ENCODE data around the gene KLRC4.

KLRC4 gene

GRCh38 chr12:10366875-10367274 is 42.7 kb downstream of the KLRC4 start:
- H3K4me3 Mint-ChIP-seq: no peak overlapping the region
- peaks cover 53% of the 10 kb centered on the region for H3K36me3 Mint-ChIP-seq (ENCODE audit: low read depth)
- H3K9me3 Mint-ChIP-seq: peaks cover 4% of the 10 kb centered on the region
- H3K4me1 Mint-ChIP-seq (ENCODE audit: low read depth): peaks cover 25% of the 10 kb centered on the region
- no peak overlapping the region for H3K27ac Mint-ChIP-seq
- no peaks in the 10 kb centered on the region for H3K27me3 Mint-ChIP-seq

- Mint-ChIP-seq H3K27me3 (no peaks in the 10 kb centered on the region), H3K27ac (no peak overlapping the region), H3K4me1 (ENCODE audit: low read depth) (peaks cover 15% of the 10 kb centered on the region), H3K36me3 (ENCODE audit: low read depth) (peaks cover 51% of the 10 kb centered on the region), H3K9me3 (peaks cover 4% of the 10 kb centered on the region), H3K4me3 (no peak overlapping the region)
Measured at GRCh38 chr12:10365696-10366405, 43.7 kb downstream of the KLRC4 start.

- no peak overlapping the region for H3K4me3 Mint-ChIP-seq
- peaks cover 7% of the 10 kb centered on the region for H3K4me1 Mint-ChIP-seq (ENCODE audit: low read depth)
- no peak overlapping the region for H3K27ac Mint-ChIP-seq
- H3K27me3 Mint-ChIP-seq: no peaks in the 10 kb centered on the region
- peaks cover 4% of the 10 kb centered on the region for H3K9me3 Mint-ChIP-seq
- peaks cover 51% of the 10 kb centered on the region for H3K36me3 Mint-ChIP-seq (ENCODE audit: low read depth)
Measured at GRCh38 chr12:10364815-10365622, 44.5 kb downstream of the KLRC4 start.

GRCh38 chr12:10363914-10364814 is 45.4 kb downstream of the KLRC4 start:
- H3K27me3 Mint-ChIP-seq: no peaks in the 10 kb centered on the region
- no peak overlapping the region for H3K27ac Mint-ChIP-seq
- peaks cover 4% of the 10 kb centered on the region for H3K9me3 Mint-ChIP-seq
- peaks cover 3% of the 10 kb centered on the region for H3K4me1 Mint-ChIP-seq (ENCODE audit: low read depth)
- peaks cover 49% of the 10 kb centered on the region for H3K36me3 Mint-ChIP-seq (ENCODE audit: low read depth)
- no peak overlapping the region for H3K4me3 Mint-ChIP-seq

- Mint-ChIP-seq H3K36me3 (ENCODE audit: low read depth) (peaks cover 51% of the 10 kb centered on the region), H3K4me3 (no peak overlapping the region), H3K27me3 (no peaks in the 10 kb centered on the region), H3K27ac (no peak overlapping the region), H3K9me3 (peaks cover 4% of the 10 kb centered on the region), H3K4me1 (ENCODE audit: low read depth) (peaks cover 7% of the 10 kb centered on the region)
Measured at GRCh38 chr12:10363658-10363913, 46.0 kb downstream of the KLRC4 start.

GRCh38 chr12:10362828-10363657 is 46.5 kb downstream of the KLRC4 start:
- H3K36me3 Mint-ChIP-seq (ENCODE audit: low read depth): peaks cover 51% of the 10 kb centered on the region
- H3K4me3 Mint-ChIP-seq: no peak overlapping the region
- H3K27me3 Mint-ChIP-seq: no peaks in the 10 kb centered on the region
- peaks cover 7% of the 10 kb centered on the region for H3K4me1 Mint-ChIP-seq (ENCODE audit: low read depth)
- no peak overlapping the region for H3K27ac Mint-ChIP-seq
- peaks cover 2% of the 10 kb centered on the region for H3K9me3 Mint-ChIP-seq

- Mint-ChIP-seq H3K27ac (no peak overlapping the region), H3K4me1 (ENCODE audit: low read depth) (peaks cover 7% of the 10 kb centered on the region), H3K36me3 (ENCODE audit: low read depth) (peaks cover 51% of the 10 kb centered on the region), H3K4me3 (no peak overlapping the region), H3K9me3 (no peaks in the 10 kb centered on the region), H3K27me3 (no peaks in the 10 kb centered on the region)
Measured at GRCh38 chr12:10362325-10362724, 47.2 kb downstream of the KLRC4 start.

GRCh38 chr12:10361622-10362021 is 47.9 kb downstream of the KLRC4 start:
- Mint-ChIP-seq H3K27me3 (no peaks in the 10 kb centered on the region), H3K4me3 (no peak overlapping the region), H3K27ac (peak overlapping the region; percentile 85), H3K9me3 (no peaks in the 10 kb centered on the region), H3K36me3 (ENCODE audit: low read depth) (peaks cover 47% of the 10 kb centered on the region), H3K4me1 (ENCODE audit: low read depth) (peaks cover 7% of the 10 kb centered on the region)

GRCh38 chr12:10361084-10361483 is 48.5 kb downstream of the KLRC4 start:
- Mint-ChIP-seq H3K4me1 (ENCODE audit: low read depth) (peaks cover 7% of the 10 kb centered on the region), H3K9me3 (no peaks in the 10 kb centered on the region), H3K36me3 (ENCODE audit: low read depth) (peaks cover 49% of the 10 kb centered on the region), H3K4me3 (peak overlapping the region; percentile 47), H3K27ac (peak overlapping the region; percentile 85), H3K27me3 (no peaks in the 10 kb centered on the region)

- Mint-ChIP-seq H3K9me3 (no peaks in the 10 kb centered on the region), H3K36me3 (ENCODE audit: low read depth) (peaks cover 54% of the 10 kb centered on the region), H3K27me3 (no peaks in the 10 kb centered on the region), H3K4me3 (no peak overlapping the region), H3K27ac (peak overlapping the region; percentile 0), H3K4me1 (ENCODE audit: low read depth) (peaks cover 7% of the 10 kb centered on the region)
Measured at GRCh38 chr12:10358969-10359368, 50.6 kb downstream of the KLRC4 start.

- H3K9me3 Mint-ChIP-seq: peaks cover under 1% of the 10 kb centered on the region
- peaks cover 55% of the 10 kb centered on the region for H3K36me3 Mint-ChIP-seq (ENCODE audit: low read depth)
- no peak overlapping the region for H3K27ac Mint-ChIP-seq
- no peak overlapping the region for H3K4me3 Mint-ChIP-seq
- H3K27me3 Mint-ChIP-seq: no peaks in the 10 kb centered on the region
- peaks cover 7% of the 10 kb centered on the region for H3K4me1 Mint-ChIP-seq (ENCODE audit: low read depth)
Measured at GRCh38 chr12:10358131-10358530, 51.4 kb downstream of the KLRC4 start.
